Esophagus squamous epithelium (tissue), 5 donors: Measurements from ENCODE around the gene ITPRIPL2. TPM values are rescaled to one million over a fixed set of nuclear protein-coding genes. Genes with fewer than 3 reads are reported as not detected.

ENCODE experiments used
- DNase-seq: peaks from one replicate; lab custom pipeline; 2025; lab: John Stamatoyannopoulos, UW
- H3K27ac ChIP-seq, 4 donors: fragments of 200-600 bp; sonication (generic); one replicate each; pipeline ENCODE4 v1.5.1; 2016 to 2019; ENCODE audit warnings: mild to moderate bottlenecking in 1 of 4
- H3K27me3 ChIP-seq, 4 donors: fragments of 200-600 bp; sonication (generic); 1 replicate in 3 of 4; 2 replicates in 1 of 4; pipeline versions ENCODE4 v1.5.1 to v1.6.0; 2017 to 2021; ENCODE audit warnings: antibody characterized with exemption in 1 of 4
- H3K36me3 ChIP-seq, 3 donors: fragments of 200-600 bp; sonication (generic); one replicate each; pipeline ENCODE4 v1.5.1; 2016 to 2019
- H3K4me1 ChIP-seq, 3 donors: fragments of 200-600 bp; sonication (generic); one replicate each; pipeline ENCODE4 v1.5.1; 2017 to 2019
- H3K4me3 ChIP-seq, 4 donors: fragments of 200-600 bp; sonication (generic); 1 replicate in 3 of 4; 2 replicates in 1 of 4; pipeline ENCODE4 v1.5.1; 2016 to 2019; ENCODE audit warnings: mild to moderate bottlenecking in 2 of 4, moderate library complexity in 1 of 4
- H3K9me3 ChIP-seq, 3 donors: fragments of 200-600 bp; sonication (generic); one replicate each; pipeline ENCODE4 v1.5.1; 2016 to 2019
- CTCF ChIP-seq, 6 experiments: fragments of 450-650 bp in 4 of 6; fragments of 200-600 bp in 2 of 6; sonication (generic) in 2 of 6; IDR thresholded peaks; one replicate each; pipeline ENCODE4 v1.5.1; 2016 to 2019; ENCODE audit warnings: antibody characterized with exemption in 6 of 6, mild to moderate bottlenecking in 4 of 6, moderate library complexity in 4 of 6
- POLR2A ChIP-seq, 4 donors: fragments of 450-650 bp; IDR thresholded peaks; one replicate each; pipeline ENCODE4 v1.6.1; 2017; ENCODE audit warnings: antibody characterized with exemption in 4 of 4, mild to moderate bottlenecking in 4 of 4, moderate library complexity in 3 of 4
- WGBS, 2 donors: methylation state at CpG; one replicate each; pipeline ENCODE4 v1.1.5; 2018; 5-methylcytosine and 5-hydroxymethylcytosine counted together
- intact Hi-C: fragments of 100-400 bp; cut with DNase I; formaldehyde crosslinking; loops from one replicate; pipeline ENCODE4 v1.15.0; 2022
- total RNA-seq, 4 donors: library from RNA; depleted of rRNA; stranded (reverse); fragments of >200 nt; gene quantifications; one replicate each; pipeline ENCODE4 v1.1.0, GENCODE V29; 2016
- donor health status: DM: yes; HTN: yes; CAD: no.

Gene ITPRIPL2
- total RNA-seq, 4 donors from 2014 or later, result 18.3 to 78.6 (median 42.4) TPM

DNA sequence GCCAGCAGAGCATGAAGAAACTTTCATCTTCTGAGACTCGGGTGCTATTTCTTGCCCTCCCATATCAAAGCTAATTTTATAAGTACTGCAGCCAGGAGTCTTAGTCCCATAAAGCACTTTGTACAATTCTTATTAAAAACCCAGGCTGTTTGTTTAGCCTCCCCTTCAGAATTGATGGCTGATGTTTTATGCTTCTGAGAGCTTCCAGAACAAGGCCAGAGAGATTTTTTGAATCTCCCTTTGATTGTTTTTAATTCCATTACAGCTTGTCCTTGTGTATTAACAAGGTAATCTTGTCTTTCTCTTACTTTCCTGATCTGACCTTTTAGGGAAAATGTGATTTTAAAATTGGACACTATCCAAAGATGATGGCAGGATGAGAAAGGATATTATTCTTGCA, 30.1 kb upstream of the ITPRIPL2 start:
- no peak overlapping the region for H3K4me3 ChIP-seq
- no peak for DNase-seq
- peaks cover 0 to 29% (median 0%) of the 10 kb centered on the region in 3 donors for H3K36me3 ChIP-seq
- TF ChIP-seq POLR2A (IDR thresholded peaks at IDR 0.05) (no peak), CTCF (IDR thresholded peaks at IDR 0.05) (no peak)
- H3K27ac ChIP-seq, result no peak overlapping the region
- intact Hi-C loops, result loop anchor here (10.0 kb wide), 1 partner anchor 421 kb away; no protein-coding TSS in a partner anchor
- H3K27me3 ChIP-seq, result no peaks in the 10 kb centered on the region
- WGBS, 2 donors, result 73 to 75% methylated on average over 1 of the region's 1 CpG
- peaks cover 6 to 13% (median 10%) of the 10 kb centered on the region in 3 donors for H3K4me1 ChIP-seq
- H3K9me3 ChIP-seq, result no peaks in the 10 kb centered on the region

GRCh38 chr16:19084139-19084538, 29.6 kb upstream of the ITPRIPL2 start:
- Histone ChIP-seq H3K36me3 (peaks cover 0 to 24% (median 0%) of the 10 kb centered on the region in 3 donors), H3K4me3 (no peak overlapping the region), H3K4me1 (peaks cover 6 to 13% (median 10%) of the 10 kb centered on the region in 3 donors), H3K27ac (no peak overlapping the region), H3K9me3 (no peaks in the 10 kb centered on the region), H3K27me3 (no peaks in the 10 kb centered on the region)
- TF ChIP-seq POLR2A (IDR thresholded peaks at IDR 0.05), result no peak
- no peak for TF ChIP-seq CTCF (IDR thresholded peaks at IDR 0.05)
- no peak for DNase-seq
- intact Hi-C loops, result loop anchor here (10.0 kb wide), 1 partner anchor 421 kb away; no protein-coding TSS in a partner anchor
- 72 to 78% methylated on average over 3 of the region's 3 CpGs for WGBS, 2 donors

DNA sequence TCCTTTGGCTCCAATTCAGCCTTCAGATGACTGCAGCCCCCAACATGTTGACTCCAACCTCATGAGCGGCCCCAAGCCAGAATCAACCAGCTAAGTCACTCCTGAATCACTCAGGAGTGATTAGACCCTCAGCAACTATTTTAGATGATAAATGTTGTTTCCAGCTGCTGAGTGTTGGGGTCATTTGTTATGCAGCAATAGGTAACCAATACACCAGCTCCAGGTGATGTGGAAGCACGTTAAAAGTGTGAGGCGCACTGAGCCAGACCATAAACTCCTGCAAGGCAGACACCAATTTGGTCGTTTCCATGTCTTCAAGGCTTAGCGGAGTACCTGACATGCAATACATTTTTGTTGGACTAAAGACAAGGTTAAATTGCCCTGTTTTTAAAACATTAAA, 28.9 kb upstream of the ITPRIPL2 start:
- TF ChIP-seq POLR2A (IDR thresholded peaks at IDR 0.05) (no peak), CTCF (IDR thresholded peaks at IDR 0.05) (no peak)
- intact Hi-C loops, result loop anchor here (5.0 to 10.0 kb wide), 3 partner anchors 92 to 420 kb away; no protein-coding TSS in a partner anchor
- no peak for DNase-seq
- 81 to 88% methylated on average over 5 of the region's 5 CpGs for WGBS, 2 donors
- Histone ChIP-seq H3K4me3 (no peak overlapping the region), H3K36me3 (peaks cover 0 to 17% (median 0%) of the 10 kb centered on the region in 3 donors), H3K9me3 (no peaks in the 10 kb centered on the region), H3K27me3 (no peaks in the 10 kb centered on the region), H3K27ac (no peak overlapping the region), H3K4me1 (peaks cover 6 to 13% (median 10%) of the 10 kb centered on the region in 3 donors)

GRCh38 chr16:19085679-19086200, 28.0 kb upstream of the ITPRIPL2 start:
- intact Hi-C loops, result loop anchor here (5.0 to 10.0 kb wide), 3 partner anchors 92 to 419 kb away; no protein-coding TSS in a partner anchor
- Histone ChIP-seq H3K4me1 (peaks cover 6 to 13% (median 10%) of the 10 kb centered on the region in 3 donors), H3K9me3 (no peaks in the 10 kb centered on the region), H3K36me3 (peaks cover 0 to 16% (median 0%) of the 10 kb centered on the region in 3 donors), H3K27me3 (no peaks in the 10 kb centered on the region), H3K27ac (no peak overlapping the region), H3K4me3 (peak overlapping the region in 2 of 4 donors; percentile 47 to 59)
- WGBS, 2 donors, result 43 to 55% methylated on average over 3 to 8 of the region's 8 CpGs
- no peak for TF ChIP-seq CTCF (IDR thresholded peaks at IDR 0.05)
- DNase-seq, result no peak
